Activated naive CD8-positive, alpha-beta T cell treated with anti-CD3 and anti-CD28 coated beads, Interleukin-2, amount 50 U/mL, for 16 hours (primary cell): ENCODE results near the gene IL17RD.
A peak's percentile ranks its signal among the peaks of the same experiment; 100 is the strongest.

Experiments
- DNase-seq: peaks from one replicate; pipeline ENCODE4 v3.0.0-alpha.2; 2020; ENCODE audit warnings: low read depth, low spot score

Gene IL17RD

GRCh38 chr3:57164657-57165573 is at the start of gene IL17RD:
IL17RD (minus strand) TSS chr3:57165353; CDS start chr3:57165286, 67 bp downstream.
- DNase-seq, result peak; percentile 29

DNA sequence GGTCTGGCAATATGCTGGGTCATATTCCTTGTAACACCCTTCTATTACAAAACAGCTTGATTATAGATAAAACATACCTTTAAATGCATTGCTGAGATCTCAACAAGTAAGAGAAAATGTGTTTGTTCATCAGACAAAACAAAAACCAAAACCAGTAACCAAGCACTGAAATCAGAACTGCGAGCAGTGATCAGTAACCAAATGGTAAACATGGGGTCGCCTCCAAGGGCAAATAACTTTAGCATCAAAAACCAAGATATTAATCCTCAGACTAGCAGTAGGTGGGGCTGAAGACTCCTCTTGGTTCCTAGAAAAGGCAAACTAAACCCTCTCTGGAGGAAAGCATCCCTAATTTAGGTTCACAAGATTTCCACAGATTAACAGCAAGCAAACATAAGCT is 41.3 kb upstream of the IL17RD start:
- DNase-seq, result no peak

DNA sequence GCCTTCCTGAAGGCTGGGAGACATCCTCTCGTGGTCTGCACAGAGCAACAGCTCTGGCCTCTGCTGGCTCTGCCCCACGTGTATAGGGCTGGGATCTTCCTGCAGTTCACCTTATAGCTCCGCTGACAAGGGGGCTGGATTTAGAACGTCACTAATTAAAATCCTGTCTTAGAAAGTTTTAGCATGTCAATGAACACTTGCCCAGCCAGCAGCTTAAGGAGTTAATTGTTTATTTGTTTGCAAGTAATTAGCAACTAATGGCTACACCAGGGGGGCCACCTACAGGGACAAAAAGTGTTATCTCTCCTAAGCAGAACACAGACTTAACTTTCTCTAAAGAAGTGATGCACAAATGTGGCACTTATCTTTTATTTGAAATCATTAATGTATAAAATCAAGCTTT is 34.7 kb upstream of the IL17RD start, which contains the start of gene HESX1:
HESX1 (minus strand) TSS at position 84 of the 403 bp plus-strand sequence; CDS start at position 24, 60 bp downstream.
- DNase-seq, result no peak

DNA sequence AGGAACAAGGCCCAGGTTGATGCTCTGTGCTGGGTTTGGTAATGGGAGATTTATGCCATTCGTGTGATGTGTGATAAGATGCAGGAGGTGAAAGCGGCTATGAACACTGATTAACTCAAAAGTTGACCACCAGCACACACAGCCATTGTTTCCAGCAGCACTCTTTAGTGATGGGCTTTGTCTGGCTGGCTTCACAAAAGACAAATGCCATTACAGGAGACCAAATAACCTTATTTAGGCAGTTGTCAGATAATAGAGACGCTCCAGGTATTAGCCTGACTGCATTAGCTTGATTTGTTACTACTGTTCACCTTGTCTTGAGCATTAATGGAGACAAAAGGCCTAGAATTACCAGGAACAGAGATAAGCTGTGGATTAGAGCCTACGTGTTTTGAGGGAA is 29.5 kb upstream of the IL17RD start:
- no peak for DNase-seq

DNA sequence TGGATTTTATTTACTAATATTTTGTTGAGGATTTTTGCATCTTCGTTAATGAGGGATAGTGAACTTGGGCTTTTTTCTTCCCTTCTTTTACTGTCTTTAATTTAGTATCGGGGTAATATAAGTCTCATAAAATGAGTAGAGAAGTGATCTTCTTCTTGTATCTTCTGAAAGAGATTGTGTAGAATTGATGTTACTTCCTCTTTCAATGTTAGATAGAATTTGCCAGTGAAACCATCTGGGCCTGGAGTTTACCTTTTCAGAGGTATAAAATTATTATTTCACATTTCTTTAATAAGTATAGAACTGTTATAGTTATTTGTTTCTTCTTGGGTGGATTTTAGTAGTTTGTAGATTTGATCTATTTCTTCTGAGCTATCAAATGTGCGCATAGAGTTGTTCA is 26.9 kb upstream of the IL17RD start:
- DNase-seq, result no peak

GRCh38 chr3:57184526-57184925 is 19.4 kb upstream of the IL17RD start:
- DNase-seq, result no peak

- DNase-seq, result no peak
Measured at GRCh38 chr3:57179580-57180410, 14.6 kb upstream of the IL17RD start.

- no peak for DNase-seq
Measured at GRCh38 chr3:57176045-57176444, 10.9 kb upstream of the IL17RD start.

DNA sequence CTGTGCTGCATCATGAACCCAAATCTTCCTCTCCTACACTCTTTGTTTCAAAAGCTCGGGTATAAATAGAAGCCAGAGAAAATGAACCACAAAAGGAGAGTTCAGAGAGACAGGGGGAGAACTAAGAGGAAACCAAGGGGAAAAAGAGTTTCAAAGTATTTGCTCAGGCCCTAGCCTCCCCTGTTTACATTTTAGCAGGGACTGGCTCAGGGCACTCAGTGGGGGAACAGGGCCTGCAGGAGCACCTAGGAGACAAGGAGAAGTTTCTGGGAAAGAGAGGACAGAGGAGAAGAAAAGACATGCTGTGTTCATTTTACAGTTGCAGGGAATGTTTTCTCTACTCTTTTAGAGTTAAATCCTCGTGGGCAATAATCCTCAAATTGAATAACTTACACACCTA is 8.5 kb upstream of the IL17RD start:
- DNase-seq, result no peak

- no peak for DNase-seq
Measured at GRCh38 chr3:57170946-57171345, 5.8 kb upstream of the IL17RD start.

DNA sequence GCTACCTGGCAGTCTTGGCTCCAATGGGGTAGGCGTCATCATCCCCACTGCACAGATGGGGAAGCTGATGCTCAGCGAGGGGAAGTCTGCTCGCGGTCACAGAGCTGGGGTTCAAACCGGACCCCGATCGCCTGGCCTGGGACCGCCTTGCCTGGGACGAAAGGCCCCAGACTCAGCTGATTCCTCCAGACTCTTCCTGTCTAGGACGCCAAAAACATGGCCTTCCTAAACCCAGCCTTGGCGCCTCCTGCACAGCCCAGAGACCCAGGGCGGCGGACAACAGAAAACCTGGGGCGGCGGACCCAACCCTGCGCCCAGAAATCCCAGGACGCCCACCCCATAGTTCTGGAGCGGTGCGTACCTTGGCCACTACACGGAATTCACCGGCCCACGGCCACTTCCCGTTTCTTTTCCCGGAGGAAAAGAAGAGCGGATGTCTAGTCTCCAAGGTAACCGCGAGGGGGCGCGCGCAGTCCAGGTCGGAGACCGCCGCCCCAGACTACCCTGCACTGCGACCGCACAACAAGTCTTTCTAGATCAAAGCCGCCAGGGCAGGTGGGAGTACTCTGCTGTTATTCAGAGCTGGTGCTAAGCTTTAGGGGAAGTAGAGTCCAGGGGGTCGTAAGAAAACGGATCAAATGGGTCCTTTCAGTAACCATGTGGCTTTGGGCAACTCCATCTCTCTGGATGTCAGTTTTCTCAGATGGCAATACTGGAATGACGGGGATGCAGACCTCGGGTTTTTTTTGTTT is 4.9 kb upstream of the IL17RD start:
- peak; percentile 27 for DNase-seq

GRCh38 chr3:57169108-57169507 is 4.0 kb upstream of the IL17RD start:
- no peak for DNase-seq

GRCh38 chr3:57168151-57168550 is 3.0 kb upstream of the IL17RD start:
- no peak for DNase-seq

- DNase-seq, result no peak
Measured at GRCh38 chr3:57166660-57167059, 1.5 kb upstream of the IL17RD start.

GRCh38 chr3:57165641-57166040 is 488 bp upstream of the IL17RD start:
- DNase-seq, result no peak

DNA sequence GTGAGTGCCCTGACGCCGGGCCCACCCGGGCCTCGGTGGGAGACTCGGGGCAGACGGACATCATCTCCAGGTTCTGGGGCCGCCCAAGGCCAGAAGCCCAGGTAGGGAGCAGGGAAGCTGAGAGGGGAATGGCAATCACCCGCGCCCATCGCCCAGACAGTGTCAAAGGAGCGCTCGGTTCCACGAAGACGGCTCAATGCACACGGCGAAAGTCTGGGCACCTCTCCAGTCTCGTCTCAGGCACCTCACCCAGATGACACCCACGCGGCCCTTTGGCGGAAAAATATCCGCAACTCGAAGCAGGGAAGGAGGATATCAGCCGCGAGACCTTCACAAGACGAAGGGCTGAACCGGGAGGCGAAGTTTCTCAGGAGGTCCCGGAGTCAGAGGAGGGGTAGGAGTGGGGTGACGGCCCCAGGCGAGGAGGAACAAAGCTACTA is 916 bp downstream of the IL17RD start:
- DNase-seq, result no peak

DNA sequence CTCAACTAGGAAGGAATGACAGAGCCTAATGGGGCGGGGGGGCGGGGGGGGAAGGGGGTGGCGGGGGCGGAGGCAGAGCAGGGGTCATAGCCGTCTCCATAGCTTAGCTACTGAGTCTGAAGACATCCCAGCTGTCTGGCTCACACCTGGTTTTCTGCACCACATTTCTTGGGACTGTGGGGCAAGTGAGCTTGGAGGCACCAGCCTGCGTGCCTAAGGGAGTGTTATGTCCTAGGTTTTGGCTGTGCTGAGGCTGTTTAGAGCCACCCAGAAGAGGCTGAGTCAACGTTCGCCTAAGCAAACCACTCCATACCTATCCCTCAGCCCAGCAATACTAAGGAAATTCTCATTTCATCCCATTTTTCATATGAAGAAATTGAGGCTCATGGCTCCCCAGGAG is 1.4 kb downstream of the IL17RD start:
- no peak for DNase-seq

GRCh38 chr3:57161915-57162314 is 3.2 kb downstream of the IL17RD start:
- DNase-seq, result no peak

- no peak for DNase-seq
Measured at GRCh38 chr3:57160765-57161538, 4.2 kb downstream of the IL17RD start.

GRCh38 chr3:57160076-57160764 is 4.9 kb downstream of the IL17RD start:
- DNase-seq, result no peak
